Right lung (tissue), 5 donors: Measurements from ENCODE around the gene FRA10AC1. TPM values are rescaled to one million over a fixed set of nuclear protein-coding genes. Genes with fewer than 3 reads are reported as not detected.

Experiments
- DNase-seq, 2 donors: peaks; one replicate each; pipeline ENCODE4 v3.0.0-alpha.2; 2013
- polyA plus RNA-seq, 5 donors: library from polyadenylated mRNA; unstranded; fragments of 120-200 nt; gene quantifications; one replicate each; pipeline versions ENCODE4 v1.2.1 to v1.2.3, GENCODE V29; 2013; ENCODE audit warnings: inconsistent platforms in 1 of 5, low replicate concordance in 1 of 5; ENCODE audit not compliant: insufficient read length in 5 of 5, insufficient read depth in 1 of 5

Gene FRA10AC1
- polyA plus RNA-seq, 5 donors = 36.9 to 65.1 (median 55.8) TPM

GRCh38 chr10:93639791-93640190 is 62.6 kb downstream of the FRA10AC1 start:
- DNase-seq = no peak

DNA sequence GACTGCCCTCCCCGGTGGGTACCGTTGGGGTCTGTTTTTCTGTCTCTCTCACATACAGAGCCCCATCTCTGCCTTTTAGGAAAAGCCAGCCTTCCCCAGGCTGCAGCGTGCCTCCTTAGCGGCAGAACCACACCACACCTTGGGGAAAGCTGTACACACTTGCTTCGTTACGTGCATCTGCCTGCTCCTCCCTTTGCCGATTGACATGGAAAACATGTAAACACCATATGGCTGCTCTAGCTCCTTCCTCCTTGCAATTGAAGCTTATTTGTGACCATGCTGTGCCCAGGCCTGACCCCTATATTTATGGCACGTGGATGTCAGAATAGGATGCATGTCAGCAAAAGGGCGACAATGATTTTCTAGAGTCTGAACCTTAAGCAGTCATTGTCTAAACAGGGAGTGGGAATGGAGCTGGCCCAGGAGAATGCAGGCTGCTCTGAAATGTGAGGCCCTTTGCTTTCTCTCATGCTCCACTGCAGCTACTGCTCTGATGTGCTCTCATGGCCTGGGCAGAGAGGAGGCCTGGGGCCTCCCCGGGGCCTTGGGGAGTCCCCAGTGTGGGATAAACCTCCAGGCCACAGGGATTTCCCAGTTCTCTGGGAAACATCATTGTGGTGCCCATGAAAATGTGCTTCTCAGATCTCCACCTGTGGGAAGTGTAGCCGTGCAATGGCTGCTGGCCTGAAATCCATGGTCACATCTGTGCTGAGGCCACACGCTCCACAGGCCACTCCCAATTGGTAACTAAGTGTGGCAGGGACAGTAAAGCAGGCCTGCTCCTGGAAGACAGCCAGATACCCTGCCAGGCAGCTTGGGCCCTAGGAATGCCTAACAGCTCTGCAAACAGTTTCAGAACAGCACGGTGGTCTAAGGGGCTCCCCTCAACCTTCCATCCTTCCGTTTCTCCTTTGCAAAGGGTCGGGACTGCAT is 71.5 kb downstream of the FRA10AC1 start:
- DNase-seq = peak in 1 of 2 donors; percentile 1

GRCh38 chr10:93629647-93630305 is 72.6 kb downstream of the FRA10AC1 start:
- DNase-seq = no peak

DNA sequence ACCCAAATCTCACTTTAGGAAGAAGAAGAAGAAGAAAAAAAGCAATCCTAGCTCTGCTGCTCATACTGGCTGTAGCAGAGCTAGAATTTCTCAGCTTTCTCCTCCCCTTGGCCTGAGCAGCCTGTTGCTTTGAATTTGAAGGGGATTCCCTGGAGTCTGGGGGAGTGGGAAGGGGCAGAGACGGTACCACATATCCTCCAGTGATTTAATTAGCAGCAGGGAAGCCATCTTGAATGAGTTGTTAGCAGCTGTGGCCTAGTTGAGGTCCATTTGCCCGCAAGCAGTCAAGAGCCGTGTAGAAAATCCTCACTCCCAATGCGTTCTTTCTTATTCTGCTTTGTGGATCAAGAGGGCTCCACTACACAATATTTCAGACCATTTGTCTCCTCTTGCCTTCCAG is 73.5 kb downstream of the FRA10AC1 start:
- DNase-seq = no peak

DNA sequence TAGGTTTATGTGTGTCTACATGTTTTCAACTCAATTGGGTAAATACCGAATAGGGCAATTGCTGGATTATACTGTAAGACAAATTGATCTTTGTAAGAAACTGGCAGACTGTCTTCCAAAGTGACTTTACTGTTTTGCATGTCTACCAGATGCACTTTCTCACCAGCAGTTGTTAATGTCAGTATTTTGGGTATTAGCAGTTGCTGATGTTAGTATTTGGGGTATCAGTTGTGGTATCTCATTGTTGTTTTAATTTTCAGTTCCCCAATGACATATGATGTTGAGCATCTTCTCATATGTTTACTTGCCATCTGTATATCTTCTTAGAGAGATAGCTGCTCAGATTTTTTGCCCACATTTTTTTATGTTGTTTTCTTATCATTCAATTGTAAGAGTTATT is 79.5 kb downstream of the FRA10AC1 start:
- DNase-seq = no peak

DNA sequence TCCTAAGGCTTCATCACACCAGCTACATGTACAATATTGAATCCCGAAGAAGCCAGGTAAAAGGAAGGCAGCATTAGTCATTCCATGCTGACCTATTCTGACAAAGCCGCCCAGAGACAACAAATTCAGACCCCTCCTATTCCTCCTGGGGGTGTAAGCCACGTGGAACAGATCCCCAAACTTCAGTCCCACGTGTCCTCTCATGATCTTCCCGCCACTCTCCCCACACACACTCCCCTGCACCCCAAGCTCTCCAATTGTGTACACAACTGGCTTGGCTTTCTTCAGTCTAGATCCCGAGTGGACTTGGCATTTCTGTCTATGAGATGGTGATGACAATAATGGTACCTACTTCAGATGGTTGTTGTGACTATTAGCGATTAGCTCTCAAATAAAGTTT is 81.5 kb downstream of the FRA10AC1 start:
- no peak for DNase-seq

Other genes with a start within 250 kb of the FRA10AC1 start
- 10 to 100 TPM; 44.5 to 74.0 (median 62.9) TPM for gene MYOF, start 220.3 kb downstream of the FRA10AC1 start, polyA plus RNA-seq
- gene CEP55, start 206.0 kb downstream of the FRA10AC1 start, polyA plus RNA-seq = 10 to 100 TPM; 10.2 to 33.6 (median 15.7) TPM
- gene FFAR4, start 135.9 kb downstream of the FRA10AC1 start, polyA plus RNA-seq = under 1 TPM; 0.09 to 0.18 (median 0.13) TPM
- gene RBP4, start 101.4 kb downstream of the FRA10AC1 start, polyA plus RNA-seq = 10 to 100 TPM in 1 of 5 donors, 1 to 10 TPM in 2, under 1 TPM in 2; 0.34 to 10.2 (median 1.4) TPM
- 1 to 10 TPM; 1.0 to 3.0 (median 1.5) TPM for gene PDE6C, start 90.1 kb downstream of the FRA10AC1 start, polyA plus RNA-seq
- under 1 TPM in 3 of 5 donors, not detected in 2; 0.04 to 0.85 (median 0.14) TPM for gene LGI1, start 55.3 kb upstream of the FRA10AC1 start, polyA plus RNA-seq
- gene SLC35G1, start 191.4 kb upstream of the FRA10AC1 start, polyA plus RNA-seq = 1 to 10 TPM; 6.8 to 9.9 (median 7.2) TPM